IMR-90 (cell line): ENCODE data around the gene SNCG.

Experiments used
- FOS ChIP-seq: fragments of 150-350 bp; IDR thresholded peaks from 2 replicates; pipeline ENCODE4 v1.6.1; 2016; ENCODE audit warnings: low read depth, low read length
- MAFK ChIP-seq: IDR thresholded peaks from 2 replicates; pipeline ENCODE4 v1.6.1; 2012; ENCODE audit warnings: low read depth, low read length, improper control_type of control experiment
- MXI1 ChIP-seq: IDR thresholded peaks from 2 replicates; pipeline ENCODE4 v1.6.1; 2012; ENCODE audit warnings: low read depth, mild to moderate bottlenecking, low read length, moderate library complexity, borderline replicate concordance

- TF ChIP-seq MXI1 (no peak), MAFK (no peak), FOS (no peak)
Observed at GRCh38 chr10:86957471-86958115, 806 bp upstream of the SNCG start, which contains the start of gene MMRN2.
